Measurements from ENCODE around the gene XRCC1. TPM values are rescaled to one million over a fixed set of nuclear protein-coding genes. Genes with fewer than 3 reads are reported as not detected.

XRCC1 gene
- total and polyA plus RNA-seq, 2 of the 8 experiments (the other 6 are each of a cell fraction or from before 2014, with no cell fraction given): 42.5 to 44.4 TPM

DNA sequence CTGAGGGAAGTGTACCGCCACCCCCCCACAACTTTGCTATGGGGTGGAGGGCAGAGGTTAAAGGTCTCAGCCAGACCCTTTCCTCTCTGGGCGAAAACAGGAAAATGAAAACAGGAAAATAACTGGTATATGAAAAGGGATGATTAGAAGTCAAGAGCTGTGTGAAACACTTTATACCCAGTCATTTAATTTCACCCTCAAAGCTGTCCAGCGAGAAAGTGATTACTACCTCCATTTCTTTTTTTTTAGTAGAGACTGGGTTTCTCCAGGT is 70.2 kb downstream of the XRCC1 start:
- CTCF ChIA-PET (ENCODE audit: partially characterized antibody): interaction anchor here (0.8 to 2.3 kb wide), 15 partner anchors 10 to 144 kb away, joined by 3 to 15 read pairs (median 3); partner anchors contain the start of gene LYPD3
- POLR2A ChIA-PET (ENCODE audit: partially characterized antibody): interaction anchor here (0.6 to 1.8 kb wide), 7 partner anchors 15 to 58 kb away, joined by 3 to 8 read pairs (median 3); partner anchors contain the start of genes LYPD3 and ZNF575
- H2AFZ ChIP-seq (ENCODE audit: low read length): no peak overlapping the region
- TF ChIP-seq USF2 (IDR thresholded peaks at IDR 0.05; ENCODE audit: low read length) (no peak), CHD1 (IDR thresholded peaks at IDR 0.05; ENCODE audit: low read depth, low read length) (no peak), POLR2AphosphoS5 (IDR thresholded peaks at IDR 0.05; ENCODE audit: low read depth, low read length) (no peak), KDM5A (IDR thresholded peaks at IDR 0.05; ENCODE audit: low read length) (no peak), GTF2F1 (IDR thresholded peaks at IDR 0.05; ENCODE audit: borderline replicate concordance, low read depth, low read length) (no peak), MAFK (IDR thresholded peaks at IDR 0.05; ENCODE audit: low read depth, low read length) (no peak), BCL11A (IDR thresholded peaks at IDR 0.05; ENCODE audit: low read depth in 2 of 2, low read length in 2 of 2) (no peak), TBP (IDR thresholded peaks at IDR 0.05; ENCODE audit: low read depth, low read length) (no peak), RFX5 (IDR thresholded peaks at IDR 0.05; ENCODE audit: borderline replicate concordance, low read depth, low read length) (no peak), EZH2 (IDR thresholded peaks at IDR 0.05; ENCODE audit: low read depth, low read length, severe bottlenecking) (no peak), CREB1 (IDR thresholded peaks at IDR 0.05) (no peak), MAX (IDR thresholded peaks at IDR 0.05) (no peak), TAF7 (optimal IDR thresholded peaks at IDR 0.05; ENCODE audit: borderline replicate concordance, low read depth, low read length) (no peak), RXRA (IDR thresholded peaks at IDR 0.05; ENCODE audit: insufficient read depth, low read depth, low read length) (no peak)

More for the DNA sequence above, 70.2 kb downstream of the XRCC1 start:
- H3K4ac ChIP-seq (replicated peaks; ENCODE audit: insufficient read length, low read depth, low read length): no peak overlapping the region
- H2AK5ac ChIP-seq (ENCODE audit: low read depth, low read length): no peak overlapping the region
- no peak overlapping the region for H3K9ac ChIP-seq (replicated peaks in 1 of 4; ENCODE audit: extremely low read depth in 1 of 4, low read depth in 3 of 4, low read length in 3 of 4)
- H3K36me3 ChIP-seq (ENCODE audit: control insufficient read depth in 2 of 4, insufficient read depth in 4 of 4, low read length in 3 of 4): no peaks in the 10 kb centered on the region
- H3K9me3 ChIP-seq (ENCODE audit: insufficient read depth in 2 of 2, low read depth in 1 of 2, low read length in 1 of 2): no peaks in the 10 kb centered on the region
- peak overlapping the region; percentile 60 to 91 (median 76); a peak in 7 of 8 replicates for H3K4me3 ChIP-seq (ENCODE audit: extremely low read depth in 1 of 4, insufficient read depth in 2 of 4, low read depth in 3 of 4, low read length in 4 of 4)
- H3K18ac ChIP-seq (ENCODE audit: extremely low read depth, low read length): no peak overlapping the region
- no peak overlapping the region for H3K56ac ChIP-seq (replicated peaks; ENCODE audit: insufficient read length, low read depth, low read length)
- no peak overlapping the region for H4K5ac ChIP-seq (ENCODE audit: insufficient read length, low read depth, low read length)
- H2BK20ac ChIP-seq (ENCODE audit: low read length): no peak overlapping the region
- H2BK120ac ChIP-seq (replicated peaks; ENCODE audit: low read depth, low read length): no peak overlapping the region
- FAIRE-seq: no peak
- no peak overlapping the region for H3K23ac ChIP-seq (ENCODE audit: insufficient read length)
- no peak for DNase-seq (ENCODE audit: low read depth in 1 of 2, low spot score in 2 of 2)
- H3K14ac ChIP-seq (ENCODE audit: insufficient read length): no peak overlapping the region
- H4K20me1 ChIP-seq (replicated peaks in 1 of 2; ENCODE audit: control insufficient read depth in 1 of 2, insufficient read depth in 2 of 2, low read length in 2 of 2): peaks cover 0 to 2% of the 10 kb centered on the region in 2 experiments
- peaks cover 0 to 6% (median 0%) of the 10 kb centered on the region in 4 experiments; a peak in 1 of 7 replicates for H3K4me1 ChIP-seq (replicated peaks in 1 of 4; ENCODE audit: control insufficient read depth in 3 of 4, insufficient read depth in 4 of 4, low read length in 3 of 4)
- peaks cover 18% of the 10 kb centered on the region; the same call in 1 of the 2 replicates for H3K23me2 ChIP-seq (ENCODE audit: low read depth, low read length)
- peaks cover 3 to 16% (median 14%) of the 10 kb centered on the region in 4 experiments for H3K27me3 ChIP-seq (replicated peaks in 1 of 4; ENCODE audit: control insufficient read depth in 3 of 4, extremely low read depth in 1 of 4, insufficient read depth in 3 of 4, low read length in 3 of 4)
- H2BK5ac ChIP-seq (ENCODE audit: low read depth, low read length): no peak overlapping the region
- no peak overlapping the region for H2BK12ac ChIP-seq (ENCODE audit: low read depth, low read length)
- H2BK15ac ChIP-seq (ENCODE audit: low read length): no peak overlapping the region
- no peaks in the 10 kb centered on the region for H3K79me1 ChIP-seq (ENCODE audit: low read depth, low read length)
- H3K4me2 ChIP-seq (ENCODE audit: insufficient read depth in 1 of 2, low read depth in 2 of 2, low read length in 2 of 2): peak overlapping the region; percentile 88 to 95
- no peak overlapping the region for H3K27ac ChIP-seq (ENCODE audit: low read depth, low read length)
- 86% methylated on average over 3 of the region's 3 CpGs; no CpG with 5 or more reads in 1 of the 2 experiments for WGBS, 2 experiments (ENCODE audit: extremely low coverage in 1 of 2, insufficient coverage in 1 of 2, insufficient read length in 1 of 2, insufficient replicate concordance in 2 of 2, low coverage in 1 of 2, low lambda C conversion rate in 2 of 2, missing lambda C conversion rate in 1 of 2)
- no peaks in the 10 kb centered on the region for H3K79me2 ChIP-seq (ENCODE audit: control insufficient read depth in 1 of 2, insufficient read depth in 2 of 2, low read length in 2 of 2)
- no peak overlapping the region for H4K8ac ChIP-seq (ENCODE audit: extremely low read depth, insufficient read depth, low read length)
- H4K91ac ChIP-seq (replicated peaks; ENCODE audit: insufficient read length, low read length): no peak overlapping the region
